Heart left ventricle (tissue), 13 donors: Measurements from ENCODE around the gene TRIM29.

ENCODE experiments used
- POLR2A ChIP-seq, 2 donors: fragments of 450-650 bp; IDR thresholded peaks; one replicate each; pipeline ENCODE4 v1.6.1; 2017; ENCODE audit warnings: antibody characterized with exemption in 2 of 2, mild to moderate bottlenecking in 2 of 2, moderate library complexity in 2 of 2
- TF ChIP-seq, protein P1 (sequence below), 12 donors: fragments of 200-600 bp; sonication (generic) in 4 of 12; IDR thresholded peaks; one replicate each; pipeline versions ENCODE4 v1.5.0 to v1.8.0; 2018 to 2022; ENCODE audit warnings: antibody characterized with exemption in 12 of 12, mild to moderate bottlenecking in 5 of 12
- donor health status: ischemic (EF 13 %, LVEDD 7.1; RV severe dilation, severe dysfunction).
- donor health status: DM: no; HTN: yes; CAD: no.
- donor health status: DM: no; HTN: no; CAD: no.
- donor health status: ischemic (EF 25% LVEDD 6.9; RV normal size, moderate dysfunction).
- donor health status: ischemic (EF 25% LVEDD 5.7; RV mildly dilated, moderate dysfunction).
- donor health status: ischemic (EF 35%, LVEDD 5.7; RV mildly dilated, moderate dysfunction).
- donor health status: nonischemic (EF 11% LVEDD 7.7; RV severe dilation, severe dysfunction).
- donor health status: DM: yes; HTN: yes; CAD: no.
- donor health status: PGD.
- donor health status: ischemic (EF 29% LVEDD 5.4; RV normal size, mild dysfunction).
- donor health status: nonischemic (EF 23%, LVEDD 6.1; RV moderate dilation, normal function).

DNA sequence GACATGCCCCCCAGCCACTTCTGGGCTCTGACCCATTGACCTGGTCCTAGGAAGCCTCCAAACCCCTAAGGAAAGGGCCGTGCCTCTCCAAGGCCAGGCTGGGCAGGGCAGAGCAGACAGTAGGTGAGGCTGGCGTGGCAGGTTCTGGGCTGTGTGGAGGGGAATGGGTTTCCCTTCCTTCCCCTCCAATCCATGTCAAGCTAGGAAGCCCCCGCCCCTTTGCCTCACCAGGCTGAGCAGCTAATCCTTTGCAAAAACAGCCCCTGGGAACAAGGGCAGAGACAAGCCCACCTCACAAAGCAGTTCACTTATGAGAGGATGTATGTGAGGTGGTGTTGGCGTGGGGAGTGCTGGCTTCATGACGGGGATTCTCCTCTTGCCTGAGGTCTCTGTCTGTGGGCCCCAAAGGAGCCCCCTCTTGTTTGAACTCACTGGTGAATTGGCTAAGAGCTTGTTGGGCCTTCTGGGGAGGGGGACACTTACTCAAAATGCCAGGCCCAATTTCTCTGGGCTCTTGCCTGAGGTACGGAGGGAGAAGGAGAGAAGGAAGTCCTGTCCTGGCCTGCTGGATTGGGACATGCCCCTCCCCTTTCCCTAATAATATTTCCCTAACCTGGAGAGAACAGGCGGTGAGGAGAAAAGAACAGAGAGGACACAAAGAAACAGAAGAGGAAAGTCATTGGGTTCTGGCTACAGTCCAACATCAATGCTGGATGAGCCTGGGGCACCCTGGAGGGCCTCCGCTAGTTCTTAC lies 1.6 kb upstream of the TRIM29 start:
- TF ChIP-seq POLR2A (IDR thresholded peaks at IDR 0.05) = no peak
- TF ChIP-seq, protein P1, sequence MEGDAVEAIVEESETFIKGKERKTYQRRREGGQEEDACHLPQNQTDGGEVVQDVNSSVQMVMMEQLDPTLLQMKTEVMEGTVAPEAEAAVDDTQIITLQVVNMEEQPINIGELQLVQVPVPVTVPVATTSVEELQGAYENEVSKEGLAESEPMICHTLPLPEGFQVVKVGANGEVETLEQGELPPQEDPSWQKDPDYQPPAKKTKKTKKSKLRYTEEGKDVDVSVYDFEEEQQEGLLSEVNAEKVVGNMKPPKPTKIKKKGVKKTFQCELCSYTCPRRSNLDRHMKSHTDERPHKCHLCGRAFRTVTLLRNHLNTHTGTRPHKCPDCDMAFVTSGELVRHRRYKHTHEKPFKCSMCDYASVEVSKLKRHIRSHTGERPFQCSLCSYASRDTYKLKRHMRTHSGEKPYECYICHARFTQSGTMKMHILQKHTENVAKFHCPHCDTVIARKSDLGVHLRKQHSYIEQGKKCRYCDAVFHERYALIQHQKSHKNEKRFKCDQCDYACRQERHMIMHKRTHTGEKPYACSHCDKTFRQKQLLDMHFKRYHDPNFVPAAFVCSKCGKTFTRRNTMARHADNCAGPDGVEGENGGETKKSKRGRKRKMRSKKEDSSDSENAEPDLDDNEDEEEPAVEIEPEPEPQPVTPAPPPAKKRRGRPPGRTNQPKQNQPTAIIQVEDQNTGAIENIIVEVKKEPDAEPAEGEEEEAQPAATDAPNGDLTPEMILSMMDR (IDR thresholded peaks at IDR 0.05) = no peak
